ENCODE data around the gene ATP6V1B1.

DNA sequence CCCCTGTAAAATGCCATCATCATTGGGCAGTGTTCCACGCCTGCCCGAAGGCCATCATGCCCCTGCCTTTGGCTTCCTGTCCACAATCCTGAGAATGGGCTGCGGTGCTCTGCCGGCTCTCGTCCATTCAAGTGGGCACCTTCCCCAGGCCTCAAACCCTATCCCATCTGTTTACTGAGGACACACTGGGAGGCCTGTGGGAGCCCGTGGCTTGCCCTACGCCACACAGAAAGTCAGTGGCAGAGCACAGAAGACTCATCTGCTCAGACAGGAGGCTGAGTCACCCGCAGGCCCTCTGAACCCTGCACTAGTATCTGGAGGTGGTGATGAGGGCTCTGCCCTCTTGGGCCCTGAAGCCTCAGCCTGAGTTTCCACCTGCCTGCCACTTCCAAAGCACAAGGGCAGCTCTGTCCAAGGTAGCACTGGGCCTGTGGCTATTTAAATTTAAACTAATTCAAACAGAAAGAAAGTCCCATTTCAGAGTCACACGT, 23.6 kb downstream of the ATP6V1B1 start:
- TF ChIP-seq YY1 (IDR thresholded peaks at IDR 0.05; ENCODE audit: insufficient read depth, insufficient read length) (no peak), ZNF274 (IDR thresholded peaks at IDR 0.05; ENCODE audit: low read depth, low read length) (no peak), SUZ12 (IDR thresholded peaks at IDR 0.05; ENCODE audit: extremely low read depth, insufficient read depth, insufficient read length) (no peak)
